Heart right ventricle (tissue), 16 donors: Measurements from ENCODE around the gene SPSB3. TPM values are rescaled to one million over a fixed set of nuclear protein-coding genes. Genes with fewer than 3 reads are reported as not detected.
A peak's percentile ranks its signal among the peaks of the same experiment; 100 is the strongest.

Source experiments
- ATAC-seq, 8 donors: fragments of 200-7000 bp; cut with Tn5 transposase; one replicate each; pipeline ENCODE4 v1.9.1; 2020; ENCODE audit warnings: mild to moderate bottlenecking in 8 of 8, moderate library complexity in 8 of 8, moderate number of reproducible peaks in 1 of 8
- DNase-seq, 2 donors: peaks; one replicate each; pipeline ENCODE4 v3.0.0-alpha.2; 2020
- H3K27ac ChIP-seq, 10 donors: fragments of 200-600 bp; sonication (generic) in 2 of 10; one replicate each; pipeline versions ENCODE4 v1.5.0 to v1.8.0; 2020 to 2022; ENCODE audit warnings: mild to moderate bottlenecking in 3 of 10
- H3K27me3 ChIP-seq, 7 donors: fragments of 200-600 bp; one replicate each; pipeline ENCODE4 v1.8.0; 2021 to 2022; ENCODE audit warnings: mild to moderate bottlenecking in 2 of 7
- H3K36me3 ChIP-seq, 9 donors: fragments of 200-600 bp; sonication (generic) in 1 of 9; one replicate each; pipeline versions ENCODE4 v1.5.0 to v1.8.0; 2020 to 2022; ENCODE audit warnings: mild to moderate bottlenecking in 2 of 9
- H3K4me1 ChIP-seq, 9 donors: fragments of 200-600 bp; sonication (generic) in 1 of 9; one replicate each; pipeline versions ENCODE4 v1.5.0 to v1.8.0; 2020 to 2022; ENCODE audit warnings: mild to moderate bottlenecking in 4 of 9
- H3K4me3 ChIP-seq, 10 donors: fragments of 200-600 bp; sonication (generic) in 2 of 10; one replicate each; pipeline versions ENCODE4 v1.5.0 to v1.8.0; 2020 to 2022; ENCODE audit warnings: mild to moderate bottlenecking in 7 of 10, moderate library complexity in 2 of 10
- H3K9me3 ChIP-seq, 11 donors: fragments of 200-600 bp in 10 of 11; sonication (generic) in 2 of 11; one replicate each; pipeline versions ENCODE4 v1.5.0 to v1.8.0; 2013 to 2022; ENCODE audit warnings: mild to moderate bottlenecking in 2 of 11, control low read depth in 1 of 11, moderate library complexity in 1 of 11
- WGBS, 2 donors: extraction: QIAGEN DNeasy Blood & Tissue Kit; methylation state at CpG; one replicate each; pipeline ENCODE4 v1.1.7; 2013; ENCODE audit warnings: inconsistent platforms in 1 of 2; 5-methylcytosine and 5-hydroxymethylcytosine counted together
- intact Hi-C, 10 donors: fragments of 100-400 bp; cut with DNase I; formaldehyde crosslinking; loops; one replicate each; pipeline versions ENCODE4 v1.11.1 to v1.14.2; 2022
- polyA plus RNA-seq, 2 donors: library from polyadenylated mRNA; stranded (reverse); fragments of 200-250 nt; gene quantifications; one replicate each; pipeline ENCODE4 v1.2.3, GENCODE V29; 2013
- total RNA-seq, 10 donors: library from RNA; stranded (reverse); fragmentation: NEBNext Ultra II Directional in 3 of 10; extraction: Animal tissue kit (Norgen Biotek cat#: 25700) in 3 of 10; gene quantifications; one replicate each; pipeline versions ENCODE4 v1.2.1 to v1.2.4, GENCODE V29; 2021 to 2023
- TF ChIP-seq, protein P1 (sequence below), 9 donors: fragments of 200-600 bp; sonication (generic) in 2 of 9; IDR thresholded peaks; one replicate each; pipeline versions ENCODE4 v1.5.0 to v1.8.0; 2021 to 2022; ENCODE audit warnings: antibody characterized with exemption in 9 of 9, mild to moderate bottlenecking in 5 of 9, moderate library complexity in 1 of 9
- donor health status: Arrhythmogenic right ventricular cardiomyopathy.
- donor health status: ischemic (EF 13 %, LVEDD 7.1; RV severe dilation, severe dysfunction).
- donor health status: healthy with polysubstance abuse.
- donor health status: DM: no; HTN: yes; CAD: no.
- donor health status: DM: no; HTN: no; CAD: no.
- donor health status: ischemic (EF 25% LVEDD 6.9; RV normal size, moderate dysfunction).
- donor health status: ischemic (EF 25% LVEDD 5.7; RV mildly dilated, moderate dysfunction).
- donor health status: healthy.
- donor health status: DM: yes; HTN: yes; CAD: no.
- donor health status: Ischemic cardiomyopathy.
- donor health status: ischemic (EF 35%, LVEDD 5.7; RV mildly dilated, moderate dysfunction).
- donor health status: nonischemic (EF 11% LVEDD 7.7; RV severe dilation, severe dysfunction).
- donor health status: DM: yes; HTN: yes; CAD: no.
- donor health status: PGD.
- donor health status: ischemic (EF 29% LVEDD 5.4; RV normal size, mild dysfunction).
- donor health status: nonischemic (EF 23%, LVEDD 6.1; RV moderate dilation, normal function).

SPSB3 gene
- total and polyA plus RNA-seq, 12 donors = 25.1 to 97.7 (median 27.2) TPM

DNA sequence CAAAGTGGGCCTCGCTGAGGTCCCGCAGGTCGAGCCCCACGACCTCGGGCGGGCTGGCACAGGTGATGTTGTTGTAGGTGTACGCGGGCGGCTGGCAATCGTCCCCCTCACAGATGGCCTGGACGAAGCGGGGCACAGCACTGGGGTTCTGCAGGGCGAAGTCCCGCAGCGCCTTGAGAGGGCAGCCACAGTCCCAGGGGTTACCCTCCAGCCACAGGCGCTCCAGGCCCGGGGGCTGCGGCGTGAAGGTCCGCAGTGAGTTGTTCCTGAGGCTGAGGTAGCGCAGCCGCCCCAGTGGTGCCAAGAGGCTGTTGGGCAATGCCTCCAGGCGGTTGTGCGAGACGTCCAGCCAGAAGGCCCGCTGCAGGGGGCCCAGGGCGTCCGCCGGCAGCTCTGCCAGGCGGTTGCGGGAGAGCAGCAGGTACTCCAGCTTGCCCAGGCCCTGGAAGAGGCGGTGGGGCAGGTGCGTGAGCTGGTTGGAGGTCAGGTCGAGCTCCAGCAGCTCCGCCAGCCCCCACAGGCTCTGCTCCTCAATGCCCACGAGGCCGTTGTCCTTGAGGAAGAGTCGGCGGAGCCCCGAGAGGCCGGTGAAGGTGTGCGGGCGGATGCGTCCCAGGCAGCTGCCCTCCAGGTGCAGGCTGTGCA, 8.4 kb upstream of the SPSB3 start:
- H3K9me3 ChIP-seq = no peaks in the 10 kb centered on the region
- ATAC-seq (no peak), DNase-seq (peak in 1 of 2 donors; percentile 8)
- peaks cover 0 to 63% (median 12%) of the 10 kb centered on the region in 9 donors for H3K36me3 ChIP-seq
- TF ChIP-seq, protein P1, sequence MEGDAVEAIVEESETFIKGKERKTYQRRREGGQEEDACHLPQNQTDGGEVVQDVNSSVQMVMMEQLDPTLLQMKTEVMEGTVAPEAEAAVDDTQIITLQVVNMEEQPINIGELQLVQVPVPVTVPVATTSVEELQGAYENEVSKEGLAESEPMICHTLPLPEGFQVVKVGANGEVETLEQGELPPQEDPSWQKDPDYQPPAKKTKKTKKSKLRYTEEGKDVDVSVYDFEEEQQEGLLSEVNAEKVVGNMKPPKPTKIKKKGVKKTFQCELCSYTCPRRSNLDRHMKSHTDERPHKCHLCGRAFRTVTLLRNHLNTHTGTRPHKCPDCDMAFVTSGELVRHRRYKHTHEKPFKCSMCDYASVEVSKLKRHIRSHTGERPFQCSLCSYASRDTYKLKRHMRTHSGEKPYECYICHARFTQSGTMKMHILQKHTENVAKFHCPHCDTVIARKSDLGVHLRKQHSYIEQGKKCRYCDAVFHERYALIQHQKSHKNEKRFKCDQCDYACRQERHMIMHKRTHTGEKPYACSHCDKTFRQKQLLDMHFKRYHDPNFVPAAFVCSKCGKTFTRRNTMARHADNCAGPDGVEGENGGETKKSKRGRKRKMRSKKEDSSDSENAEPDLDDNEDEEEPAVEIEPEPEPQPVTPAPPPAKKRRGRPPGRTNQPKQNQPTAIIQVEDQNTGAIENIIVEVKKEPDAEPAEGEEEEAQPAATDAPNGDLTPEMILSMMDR (IDR thresholded peaks at IDR 0.05) = no peak
- intact Hi-C loops = loop anchor here in 1 of 10 donors (10.0 kb wide), 1 partner anchor 56 kb away; no protein-coding TSS in a partner anchor
- no peaks in the 10 kb centered on the region for H3K27me3 ChIP-seq
- H3K4me1 ChIP-seq = peaks cover 0 to 7% (median 0%) of the 10 kb centered on the region in 9 donors
- 92 to 94% methylated on average over 44 of the region's 44 CpGs for WGBS, 2 donors
- H3K4me3 ChIP-seq = no peak overlapping the region
- H3K27ac ChIP-seq = no peak overlapping the region

DNA sequence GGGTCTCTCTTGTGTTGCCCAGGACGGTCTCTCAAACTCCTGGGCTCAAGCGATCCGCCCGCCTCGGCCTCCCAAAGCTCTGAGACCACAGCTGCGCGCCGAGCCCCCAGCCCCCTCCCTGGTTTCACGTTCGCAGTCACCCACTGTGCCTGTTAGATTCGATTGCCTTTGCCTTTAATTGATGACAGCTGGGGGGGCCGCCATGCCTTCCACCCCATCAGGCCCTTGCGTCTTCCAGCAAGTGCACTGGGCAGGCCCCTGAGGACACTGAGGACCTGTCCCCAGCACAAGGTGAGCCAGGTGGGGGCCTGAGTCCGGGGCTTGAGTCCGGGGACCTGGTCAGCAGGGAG, 7.9 kb upstream of the SPSB3 start:
- peaks cover 0 to 63% (median 12%) of the 10 kb centered on the region in 9 donors for H3K36me3 ChIP-seq

DNA sequence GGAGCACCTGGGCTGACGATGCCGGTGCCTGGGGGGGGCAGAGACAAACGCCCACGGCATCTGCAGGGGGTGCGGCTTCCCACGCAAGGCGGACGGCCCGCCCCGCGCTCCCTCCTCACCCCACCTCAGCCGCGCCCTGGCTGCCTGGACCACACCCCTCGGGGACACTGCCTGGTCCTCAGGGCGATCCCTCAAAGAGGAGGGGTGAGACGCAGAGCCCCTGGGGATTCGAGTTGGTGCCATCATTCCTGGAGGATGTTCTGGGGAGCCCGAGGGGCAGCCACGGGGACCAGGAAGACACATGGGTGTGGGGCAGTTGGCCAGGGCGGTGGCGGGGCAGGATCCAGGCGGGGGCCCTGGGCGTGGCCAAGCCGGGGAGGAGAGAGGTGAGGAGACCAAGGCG, 7.3 kb upstream of the SPSB3 start:
- H3K9me3 ChIP-seq = no peaks in the 10 kb centered on the region
- intact Hi-C loops = loop anchor here in 1 of 10 donors (10.0 kb wide), 1 partner anchor 55 kb away; no protein-coding TSS in a partner anchor
- no peak for ATAC-seq
- no peaks in the 10 kb centered on the region for H3K27me3 ChIP-seq
- no peak overlapping the region for H3K27ac ChIP-seq
- DNase-seq = peak in 1 of 2 donors; percentile 13
- peaks cover 0 to 63% (median 12%) of the 10 kb centered on the region in 9 donors for H3K36me3 ChIP-seq
- 90 to 92% methylated on average over 25 of the region's 25 CpGs for WGBS, 2 donors
- TF ChIP-seq, protein P1 (IDR thresholded peaks at IDR 0.05) = no peak
- H3K4me3 ChIP-seq = no peak overlapping the region
- H3K4me1 ChIP-seq = peaks cover 0 to 18% (median 8%) of the 10 kb centered on the region in 9 donors

More for the DNA sequence above, 7.9 kb upstream of the SPSB3 start:
- ATAC-seq = no peak
- Histone ChIP-seq H3K4me1 (peaks cover 0 to 12% (median 2%) of the 10 kb centered on the region in 9 donors), H3K4me3 (no peak overlapping the region), H3K9me3 (no peaks in the 10 kb centered on the region), H3K27ac (no peak overlapping the region), H3K27me3 (no peaks in the 10 kb centered on the region)
- TF ChIP-seq, protein P1 (IDR thresholded peaks at IDR 0.05) = no peak
- DNase-seq = no peak
- WGBS, 2 donors = 94% methylated on average over 15 of the region's 15 CpGs
- intact Hi-C loops = loop anchor here in 1 of 10 donors (10.0 kb wide), 1 partner anchor 55 kb away; no protein-coding TSS in a partner anchor

DNA sequence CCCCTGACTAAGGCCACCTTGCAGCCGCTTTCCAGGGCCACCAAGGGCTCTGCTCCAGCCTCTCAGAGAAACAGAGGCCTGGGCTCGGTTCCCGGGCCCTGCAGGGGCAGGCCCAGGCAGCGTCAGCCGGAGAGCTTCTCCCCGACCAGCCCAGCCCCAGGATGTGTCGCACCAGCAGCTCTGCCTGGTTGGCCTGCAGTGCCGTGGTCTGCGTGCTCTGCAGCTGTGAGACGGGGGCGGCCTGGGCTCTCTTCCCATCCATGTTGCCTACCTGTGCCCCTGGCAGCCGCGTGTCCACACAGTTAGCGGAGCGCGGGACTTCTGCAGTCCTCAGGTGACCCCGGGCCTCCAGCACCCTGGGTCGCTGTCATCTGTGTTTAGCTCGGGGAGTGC, 6.3 kb upstream of the SPSB3 start:
- Histone ChIP-seq H3K4me1 (peaks cover 4 to 27% (median 15%) of the 10 kb centered on the region in 9 donors), H3K4me3 (no peak overlapping the region), H3K36me3 (peaks cover 0 to 63% (median 12%) of the 10 kb centered on the region in 9 donors), H3K9me3 (no peaks in the 10 kb centered on the region), H3K27ac (no peak overlapping the region), H3K27me3 (no peaks in the 10 kb centered on the region)
- ATAC-seq = no peak
- 62 to 69% methylated on average over 18 to 19 of the region's 19 CpGs for WGBS, 2 donors
- DNase-seq = peak; percentile 7 to 10
- intact Hi-C loops = no loop called here
- TF ChIP-seq, protein P1 (IDR thresholded peaks at IDR 0.05) = no peak
